ENCODE data around the gene TAS2R41.

TAS2R41 gene

DNA sequence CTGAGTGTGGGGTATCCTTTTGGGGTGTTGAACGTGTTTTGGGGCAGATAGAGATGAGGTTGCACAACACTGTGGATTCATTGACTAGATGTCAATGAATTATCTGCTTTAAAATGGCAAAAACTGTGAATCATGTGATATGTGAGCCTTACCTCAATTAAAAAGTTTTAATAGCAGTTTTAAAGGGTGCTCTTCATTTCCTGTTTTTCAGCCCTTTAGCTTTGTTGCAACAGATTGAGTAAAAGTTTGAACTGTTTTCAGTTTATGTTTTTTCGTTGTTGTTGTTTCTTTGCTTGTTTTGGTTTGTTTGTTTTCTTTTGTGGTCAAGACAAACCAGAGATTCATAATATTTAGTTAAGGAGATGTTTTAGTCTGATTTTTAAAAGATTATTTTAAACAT lies 9.4 kb downstream of the TAS2R41 start:
- Histone ChIP-seq H3K4me1 (ENCODE audit: control insufficient read depth, insufficient read depth, low read length) (no peaks in the 10 kb centered on the region), H3K4me3 (ENCODE audit: low read length) (no peak overlapping the region), H3K27me3 (ENCODE audit: control insufficient read depth, insufficient read depth, low read length) (no peaks in the 10 kb centered on the region), H3K27ac (ENCODE audit: low read depth, low read length) (no peak overlapping the region), H3K36me3 (ENCODE audit: control insufficient read depth, insufficient read depth, low read length) (no peaks in the 10 kb centered on the region), H3K9ac (ENCODE audit: low read length) (no peak overlapping the region)

DNA sequence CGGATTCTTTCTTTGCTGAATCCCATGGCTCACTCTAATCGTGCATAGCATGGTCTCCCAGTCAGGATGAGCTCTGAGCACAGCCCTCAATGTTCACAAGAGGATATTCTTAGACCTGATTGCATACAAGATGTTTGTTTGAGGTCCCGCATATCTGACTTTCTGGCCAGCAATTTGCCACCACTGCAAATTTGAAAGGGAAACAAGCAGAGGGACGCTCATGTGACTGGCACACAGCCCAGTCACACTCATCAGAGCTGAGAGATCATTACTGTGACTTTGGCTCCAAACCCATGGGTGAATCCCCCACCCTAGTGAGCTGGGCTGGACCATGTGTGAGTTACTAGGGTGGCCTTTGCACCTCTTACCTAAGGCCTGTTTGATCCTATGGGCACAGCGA lies 9.9 kb downstream of the TAS2R41 start:
- Histone ChIP-seq H3K36me3 (ENCODE audit: control insufficient read depth, insufficient read depth, low read length) (no peaks in the 10 kb centered on the region), H3K4me3 (ENCODE audit: low read length) (no peak overlapping the region), H3K4me1 (ENCODE audit: control insufficient read depth, insufficient read depth, low read length) (no peaks in the 10 kb centered on the region), H3K27me3 (ENCODE audit: control insufficient read depth, insufficient read depth, low read length) (no peaks in the 10 kb centered on the region), H3K9ac (ENCODE audit: low read length) (no peak overlapping the region), H3K27ac (ENCODE audit: low read depth, low read length) (no peak overlapping the region)

- Histone ChIP-seq H3K4me1 (ENCODE audit: control insufficient read depth, insufficient read depth, low read length) (no peaks in the 10 kb centered on the region), H3K36me3 (ENCODE audit: control insufficient read depth, insufficient read depth, low read length) (no peaks in the 10 kb centered on the region), H3K27ac (ENCODE audit: low read depth, low read length) (no peak overlapping the region), H3K4me3 (ENCODE audit: low read length) (no peak overlapping the region), H3K9ac (ENCODE audit: low read length) (no peak overlapping the region), H3K27me3 (ENCODE audit: control insufficient read depth, insufficient read depth, low read length) (no peaks in the 10 kb centered on the region)
Observed at GRCh38 chr7:143490717-143491306, 13.1 kb downstream of the TAS2R41 start.

DNA sequence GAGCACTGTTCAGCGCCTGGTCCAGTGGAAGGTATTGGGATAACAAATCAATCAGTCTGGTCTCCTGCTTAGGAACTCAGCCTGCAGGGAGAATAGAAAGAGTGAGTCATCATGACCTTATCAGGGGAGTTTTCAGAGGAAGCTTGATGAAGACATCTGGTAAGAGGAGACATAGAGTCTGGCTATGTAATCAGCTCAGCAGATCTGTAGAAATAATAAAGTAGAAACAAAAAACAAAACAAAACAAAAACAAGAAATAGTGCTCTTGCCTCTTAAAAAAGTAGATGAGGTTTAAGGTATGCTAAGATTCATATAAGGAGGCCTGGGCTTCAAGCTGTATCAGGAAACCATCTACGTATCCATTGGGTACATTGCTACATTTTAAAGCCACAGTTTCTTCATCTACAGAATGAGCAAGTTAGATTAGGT lies 14.4 kb downstream of the TAS2R41 start:
- no peak overlapping the region for H3K27ac ChIP-seq (ENCODE audit: low read depth, low read length)
- no peak overlapping the region for H3K9ac ChIP-seq (ENCODE audit: low read length)
- no peak overlapping the region for H3K4me3 ChIP-seq (ENCODE audit: low read length)
- H3K36me3 ChIP-seq (ENCODE audit: control insufficient read depth, insufficient read depth, low read length), result no peaks in the 10 kb centered on the region
- no peaks in the 10 kb centered on the region for H3K4me1 ChIP-seq (ENCODE audit: control insufficient read depth, insufficient read depth, low read length)
- no peaks in the 10 kb centered on the region for H3K27me3 ChIP-seq (ENCODE audit: control insufficient read depth, insufficient read depth, low read length)

DNA sequence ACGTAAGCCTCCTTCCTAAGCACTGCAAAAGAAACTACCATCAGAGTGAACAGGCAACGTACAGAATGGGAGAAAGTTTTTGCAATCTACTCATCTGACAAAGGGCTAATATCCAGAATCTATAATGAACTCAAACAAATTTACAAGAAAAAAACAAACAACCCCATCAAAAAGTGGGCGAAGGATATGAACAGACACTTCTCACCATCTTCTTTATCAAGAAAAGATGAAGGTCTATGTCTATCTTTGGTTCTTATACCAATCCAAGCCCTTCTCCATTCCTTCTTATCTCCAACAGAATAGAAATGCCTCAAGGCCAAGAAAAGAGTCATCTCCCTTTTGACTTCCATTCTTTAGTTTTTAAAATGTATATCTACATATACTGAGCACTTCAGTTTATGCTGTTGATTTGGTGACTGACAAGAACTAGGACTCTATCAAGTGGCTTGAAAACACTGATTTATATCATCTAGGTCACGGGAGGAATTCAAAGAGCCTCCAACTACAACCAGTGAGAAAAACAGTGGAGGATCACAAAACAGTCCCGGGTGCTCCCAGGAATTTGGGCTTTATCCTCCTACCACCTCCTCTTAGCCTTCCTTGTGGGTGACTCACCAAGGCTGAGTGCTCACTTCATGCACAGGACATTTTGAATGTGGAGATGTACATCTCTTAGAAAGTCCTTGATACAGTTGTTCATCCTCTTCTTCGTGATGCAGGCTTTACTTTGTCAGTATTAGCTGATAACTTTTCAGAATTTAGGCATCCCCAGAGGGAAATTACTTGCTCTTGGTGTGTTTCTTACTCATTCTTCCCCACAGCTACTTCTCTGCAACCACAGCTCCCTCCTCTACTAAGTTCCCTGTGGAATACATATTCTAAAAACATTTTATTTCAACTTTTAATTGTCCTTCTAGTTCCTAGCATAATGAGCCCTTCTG lies 15.4 kb downstream of the TAS2R41 start:
- Histone ChIP-seq H3K4me3 (ENCODE audit: low read length) (no peak overlapping the region), H3K9ac (ENCODE audit: low read length) (no peak overlapping the region), H3K36me3 (ENCODE audit: control insufficient read depth, insufficient read depth, low read length) (no peaks in the 10 kb centered on the region), H3K27me3 (ENCODE audit: control insufficient read depth, insufficient read depth, low read length) (no peaks in the 10 kb centered on the region), H3K27ac (ENCODE audit: low read depth, low read length) (no peak overlapping the region), H3K4me1 (ENCODE audit: control insufficient read depth, insufficient read depth, low read length) (no peaks in the 10 kb centered on the region)

GRCh38 chr7:143493751-143494150 lies 16.1 kb downstream of the TAS2R41 start:
- Histone ChIP-seq H3K4me1 (ENCODE audit: control insufficient read depth, insufficient read depth, low read length) (no peaks in the 10 kb centered on the region), H3K27me3 (ENCODE audit: control insufficient read depth, insufficient read depth, low read length) (no peaks in the 10 kb centered on the region), H3K36me3 (ENCODE audit: control insufficient read depth, insufficient read depth, low read length) (no peaks in the 10 kb centered on the region), H3K27ac (ENCODE audit: low read depth, low read length) (no peak overlapping the region), H3K4me3 (ENCODE audit: low read length) (no peak overlapping the region), H3K9ac (ENCODE audit: low read length) (no peak overlapping the region)

GRCh38 chr7:143494622-143495021 lies 16.9 kb downstream of the TAS2R41 start:
- Histone ChIP-seq H3K27ac (ENCODE audit: low read depth, low read length) (no peak overlapping the region), H3K9ac (ENCODE audit: low read length) (no peak overlapping the region), H3K4me3 (ENCODE audit: low read length) (no peak overlapping the region), H3K27me3 (ENCODE audit: control insufficient read depth, insufficient read depth, low read length) (no peaks in the 10 kb centered on the region), H3K36me3 (ENCODE audit: control insufficient read depth, insufficient read depth, low read length) (no peaks in the 10 kb centered on the region), H3K4me1 (ENCODE audit: control insufficient read depth, insufficient read depth, low read length) (no peaks in the 10 kb centered on the region)

- H3K4me1 ChIP-seq (ENCODE audit: control insufficient read depth, insufficient read depth, low read length), result no peaks in the 10 kb centered on the region
Observed at GRCh38 chr7:143495851-143496250, 18.2 kb downstream of the TAS2R41 start.

GRCh38 chr7:143496263-143496662 lies 18.6 kb downstream of the TAS2R41 start:
- H3K36me3 ChIP-seq (ENCODE audit: control insufficient read depth, insufficient read depth, low read length), result no peaks in the 10 kb centered on the region
- H3K4me3 ChIP-seq (ENCODE audit: low read length), result no peak overlapping the region
- no peak overlapping the region for H3K9ac ChIP-seq (ENCODE audit: low read length)
- H3K27me3 ChIP-seq (ENCODE audit: control insufficient read depth, insufficient read depth, low read length), result no peaks in the 10 kb centered on the region
- no peaks in the 10 kb centered on the region for H3K4me1 ChIP-seq (ENCODE audit: control insufficient read depth, insufficient read depth, low read length)
- H3K27ac ChIP-seq (ENCODE audit: low read depth, low read length), result no peak overlapping the region

More at GRCh38 chr7:143495851-143496250, 18.2 kb downstream of the TAS2R41 start:
- no peak overlapping the region for H3K27ac ChIP-seq (ENCODE audit: low read depth, low read length)
- H3K27me3 ChIP-seq (ENCODE audit: control insufficient read depth, insufficient read depth, low read length), result no peaks in the 10 kb centered on the region
- no peak overlapping the region for H3K9ac ChIP-seq (ENCODE audit: low read length)
- no peak overlapping the region for H3K4me3 ChIP-seq (ENCODE audit: low read length)
- H3K36me3 ChIP-seq (ENCODE audit: control insufficient read depth, insufficient read depth, low read length), result no peaks in the 10 kb centered on the region

GRCh38 chr7:143497008-143497795 lies 19.5 kb downstream of the TAS2R41 start:
- no peak overlapping the region for H3K9ac ChIP-seq (ENCODE audit: low read length)
- no peaks in the 10 kb centered on the region for H3K27me3 ChIP-seq (ENCODE audit: control insufficient read depth, insufficient read depth, low read length)
- no peaks in the 10 kb centered on the region for H3K36me3 ChIP-seq (ENCODE audit: control insufficient read depth, insufficient read depth, low read length)
- no peak overlapping the region for H3K4me3 ChIP-seq (ENCODE audit: low read length)
- H3K4me1 ChIP-seq (ENCODE audit: control insufficient read depth, insufficient read depth, low read length), result no peaks in the 10 kb centered on the region
- no peak overlapping the region for H3K27ac ChIP-seq (ENCODE audit: low read depth, low read length)

DNA sequence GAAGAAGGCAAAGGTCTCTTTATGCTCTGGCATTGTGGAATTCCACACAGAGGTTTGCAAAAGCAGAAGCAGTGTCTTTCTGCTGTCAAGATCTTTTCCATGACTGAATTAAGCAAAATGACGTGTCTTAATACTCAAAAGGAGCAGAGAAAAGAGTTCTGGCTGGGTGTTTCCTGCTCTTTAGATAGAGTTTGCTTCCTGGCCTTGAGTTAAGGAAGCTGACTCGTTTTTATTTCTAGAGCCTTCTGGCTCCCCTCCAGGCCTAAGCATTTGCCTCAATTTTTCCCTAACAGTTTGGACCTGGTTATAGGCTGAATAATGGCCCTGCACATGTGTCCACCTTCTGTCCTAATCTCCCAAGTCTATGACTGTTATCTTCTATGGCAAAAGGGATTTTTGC lies 21.6 kb downstream of the TAS2R41 start:
- no peak overlapping the region for H3K4me3 ChIP-seq (ENCODE audit: low read length)
- H3K36me3 ChIP-seq (ENCODE audit: control insufficient read depth, insufficient read depth, low read length), result no peaks in the 10 kb centered on the region
- no peaks in the 10 kb centered on the region for H3K27me3 ChIP-seq (ENCODE audit: control insufficient read depth, insufficient read depth, low read length)
- no peak overlapping the region for H3K9ac ChIP-seq (ENCODE audit: low read length)
- no peak overlapping the region for H3K27ac ChIP-seq (ENCODE audit: low read depth, low read length)
- no peaks in the 10 kb centered on the region for H3K4me1 ChIP-seq (ENCODE audit: control insufficient read depth, insufficient read depth, low read length)

GRCh38 chr7:143499743-143500348 lies 22.2 kb downstream of the TAS2R41 start:
- Histone ChIP-seq H3K4me3 (ENCODE audit: low read length) (no peak overlapping the region), H3K36me3 (ENCODE audit: control insufficient read depth, insufficient read depth, low read length) (no peaks in the 10 kb centered on the region), H3K4me1 (ENCODE audit: control insufficient read depth, insufficient read depth, low read length) (no peaks in the 10 kb centered on the region), H3K27me3 (ENCODE audit: control insufficient read depth, insufficient read depth, low read length) (no peaks in the 10 kb centered on the region), H3K9ac (ENCODE audit: low read length) (no peak overlapping the region), H3K27ac (ENCODE audit: low read depth, low read length) (no peak overlapping the region)

Measured in rectal smooth muscle tissue (tissue), 1 donor.